A549 (cell line): Measurements from ENCODE around the gene NFASC. TPM values are rescaled to one million over a fixed set of nuclear protein-coding genes. Genes with fewer than 3 reads are reported as not detected.

ENCODE experiments used
- ATAC-seq, 2 experiments: fragments of 200-7000 bp in 1 of 2; fragments of >200 bp in 1 of 2; cut with Nextera tagmentation in 1 of 2; cut with Tn5 transposase in 1 of 2; 3 replicates each; pipeline versions ENCODE4 v1.8.0 to v1.9.1; 2018 to 2020; ENCODE audit warnings: mild to moderate bottlenecking in 1 of 2, moderate library complexity in 1 of 2
- CTCF ChIA-PET: fragments of 300-600 bp; sonication (Branson Sonifier 250); formaldehyde crosslinking; extraction: SDS; loops from one replicate; lab custom pipeline; 2021; ENCODE audit warnings: antibody characterized with exemption, inconsistent platforms; lab: Yijun Ruan, JAX
- POLR2A ChIA-PET: fragments of 350-600 bp; formaldehyde crosslinking; extraction: SDS; loops from one replicate; lab custom pipeline; 2021; ENCODE audit warnings: antibody characterized with exemption, inconsistent platforms; lab: Yijun Ruan, JAX
- DNase-seq, 2 experiments: peaks; one replicate each; pipeline versions ENCODE4 v3.0.0 to v3.0.0-alpha.2; 2011 to 2016; ENCODE audit warnings: low read depth in 1 of 2, low spot score in 1 of 2
- FAIRE-seq: peaks from 2 replicates; lab custom pipeline; 2011; peaks lifted over from hg19 to GRCh38; lab: Jason Lieb, UNC
- H3K27ac ChIP-seq, 2 experiments: fragments of >200 bp; sonication (Bioruptor Twin); formaldehyde crosslinking; 3 replicates each; pipeline ENCODE4 v1.5.1; 2016 to 2017
- H3K4me1 ChIP-seq: fragments of >200 bp; sonication (Bioruptor Twin); formaldehyde crosslinking; 3 replicates; pipeline ENCODE4 v1.6.1; 2016
- H3K4me2 ChIP-seq: fragments of >200 bp; sonication (Bioruptor Twin); formaldehyde crosslinking; 3 replicates; pipeline ENCODE4 v1.6.1; 2016
- H3K4me3 ChIP-seq: fragments of >200 bp; sonication (Bioruptor Twin); formaldehyde crosslinking; 3 replicates; pipeline ENCODE4 v1.5.1; 2016
- H3K9me3 ChIP-seq: fragments of >200 bp; sonication (Bioruptor Twin); formaldehyde crosslinking; 3 replicates; pipeline ENCODE4 v1.6.1; 2016
- BCL3 ChIP-seq: fragments of >200 bp; sonication (Bioruptor Twin); formaldehyde crosslinking; IDR thresholded peaks from 3 replicates; pipeline ENCODE4 v1.6.1; 2016
- BHLHE40 ChIP-seq: IDR thresholded peaks from 2 replicates; pipeline ENCODE4 v1.6.1; 2012; ENCODE audit warnings: low read depth, low read length, inconsistent platforms
- CBX8 ChIP-seq: fragments of 200-600 bp; sonication (generic); IDR thresholded peaks from 2 replicates; pipeline ENCODE4 v1.6.1; 2016
- CHD2 ChIP-seq: fragments of 150-350 bp; IDR thresholded peaks from 2 replicates; pipeline ENCODE4 v1.6.1; 2014; ENCODE audit warnings: low read length; ENCODE audit not compliant: partially characterized antibody
- EHMT2 ChIP-seq: fragments of 200-600 bp; sonication (generic); IDR thresholded peaks from 2 replicates; pipeline ENCODE4 v1.6.1; 2016; ENCODE audit warnings: antibody characterized with exemption, low read depth, mild to moderate bottlenecking, moderate library complexity
- EP300 ChIP-seq, 2 experiments: fragments of >200 bp; sonication (Bioruptor Twin); formaldehyde crosslinking; IDR thresholded peaks; 2 replicates in 1 of 2; 3 replicates in 1 of 2; pipeline ENCODE4 v1.6.1; 2016 to 2017
- ESRRA ChIP-seq: fragments of 150-350 bp; IDR thresholded peaks from 2 replicates; pipeline ENCODE4 v1.6.1; 2014; ENCODE audit warnings: mild to moderate bottlenecking, low read length, borderline replicate concordance
- FOSB ChIP-seq: fragments of 250-450 bp; sonication (Bioruptor Pico); IDR thresholded peaks from 2 replicates; pipeline ENCODE4 v1.5.0; 2020; ENCODE audit warnings: mild to moderate bottlenecking, moderate library complexity
- MAX ChIP-seq: IDR thresholded peaks from 2 replicates; pipeline ENCODE4 v1.6.1; 2012
- MAZ ChIP-seq: fragments of 150-350 bp; IDR thresholded peaks from 2 replicates; pipeline ENCODE4 v1.6.1; 2014; ENCODE audit warnings: antibody characterized with exemption, low read depth, low read length, borderline replicate concordance
- NPAS2 ChIP-seq: fragments of 250-450 bp; sonication (Bioruptor Pico); IDR thresholded peaks from 2 replicates; pipeline ENCODE4 v1.8.0; 2022; ENCODE audit warnings: mild to moderate bottlenecking, moderate library complexity, borderline replicate concordance
- RCOR1 ChIP-seq: fragments of 150-350 bp; IDR thresholded peaks from 2 replicates; pipeline ENCODE4 v1.6.1; 2014; ENCODE audit warnings: antibody characterized with exemption, low read length, low read depth
- RFX5 ChIP-seq: fragments of 450-650 bp; IDR thresholded peaks from 2 replicates; pipeline ENCODE4 v1.7.1; 2014; ENCODE audit warnings: antibody characterized with exemption, mild to moderate bottlenecking, moderate library complexity
- TP53 ChIP-seq: fragments of 250-450 bp; sonication (Bioruptor Pico); IDR thresholded peaks from 2 replicates; pipeline ENCODE4 v1.5.0; 2021; ENCODE audit warnings: mild to moderate bottlenecking, moderate library complexity
- ZFP36 ChIP-seq: fragments of 450-650 bp; IDR thresholded peaks from 2 replicates; pipeline ENCODE4 v1.6.1; 2014; ENCODE audit warnings: borderline replicate concordance; ENCODE audit not compliant: partially characterized antibody
- WGBS: methylation state at CpG from one replicate; pipeline ENCODE4 v1.1.6; 2017; ENCODE audit errors: missing lambda C conversion rate; 5-methylcytosine and 5-hydroxymethylcytosine counted together
- polyA plus RNA-seq, 4 experiments: library from polyadenylated mRNA; depleted of rRNA in 3 of 4; stranded (reverse); fragments of >200 nt; fragmentation: RNase III in 1 of 4; extraction: RNeasy Plus Mini Kit Qiagen cat#74134 plus additional on column Dnase treatment in 1 of 4; gene quantifications; 2 replicates in 3 of 4; 3 replicates in 1 of 4; pipeline ENCODE4 v1.2.3, GENCODE V29; 2011 to 2017
- TF ChIP-seq, protein P1 (sequence below): fragments of 200-600 bp; sonication (generic); IDR thresholded peaks from 2 replicates; pipeline ENCODE4 v1.6.1; 2016; ENCODE audit warnings: antibody characterized with exemption, mild to moderate bottlenecking, moderate library complexity
- TF ChIP-seq, protein P2 (sequence below): IDR thresholded peaks from 2 replicates; pipeline ENCODE4 v1.6.1; 2012
- TF ChIP-seq, protein P3 (sequence below): fragments of >200 bp; sonication (Bioruptor Twin); formaldehyde crosslinking; IDR thresholded peaks from 2 replicates; pipeline ENCODE4 v1.6.1; 2016
- TF ChIP-seq, protein P4 (sequence below): fragments of >200 bp; sonication (Bioruptor Twin); formaldehyde crosslinking; IDR thresholded peaks from 3 replicates; pipeline ENCODE4 v1.5.1; 2016
- TF ChIP-seq, protein P5 (sequence below): fragments of 250-450 bp; sonication (Bioruptor Pico); IDR thresholded peaks from 2 replicates; pipeline ENCODE4 v1.5.0; 2021; ENCODE audit warnings: mild to moderate bottlenecking, moderate library complexity, borderline replicate concordance

Gene NFASC
- polyA plus RNA-seq, 2 of the 4 experiments (the other 2 are of a cell fraction), result 0.27 to 0.39 TPM

GRCh38 chr1:204959836-204960235 lies 89.2 kb downstream of the NFASC start:
- FAIRE-seq, result no peak
- H3K4me2 ChIP-seq, result no peak overlapping the region
- TF ChIP-seq EP300 (IDR thresholded peaks at IDR 0.05) (no peak), MAZ (no peak), TP53 (CRISPR knock-in tag) (no peak), RCOR1 (no peak), CHD2 (no peak), BHLHE40 (no peak), MAX (no peak), EHMT2 (no peak)
- TF ChIP-seq, protein P1, sequence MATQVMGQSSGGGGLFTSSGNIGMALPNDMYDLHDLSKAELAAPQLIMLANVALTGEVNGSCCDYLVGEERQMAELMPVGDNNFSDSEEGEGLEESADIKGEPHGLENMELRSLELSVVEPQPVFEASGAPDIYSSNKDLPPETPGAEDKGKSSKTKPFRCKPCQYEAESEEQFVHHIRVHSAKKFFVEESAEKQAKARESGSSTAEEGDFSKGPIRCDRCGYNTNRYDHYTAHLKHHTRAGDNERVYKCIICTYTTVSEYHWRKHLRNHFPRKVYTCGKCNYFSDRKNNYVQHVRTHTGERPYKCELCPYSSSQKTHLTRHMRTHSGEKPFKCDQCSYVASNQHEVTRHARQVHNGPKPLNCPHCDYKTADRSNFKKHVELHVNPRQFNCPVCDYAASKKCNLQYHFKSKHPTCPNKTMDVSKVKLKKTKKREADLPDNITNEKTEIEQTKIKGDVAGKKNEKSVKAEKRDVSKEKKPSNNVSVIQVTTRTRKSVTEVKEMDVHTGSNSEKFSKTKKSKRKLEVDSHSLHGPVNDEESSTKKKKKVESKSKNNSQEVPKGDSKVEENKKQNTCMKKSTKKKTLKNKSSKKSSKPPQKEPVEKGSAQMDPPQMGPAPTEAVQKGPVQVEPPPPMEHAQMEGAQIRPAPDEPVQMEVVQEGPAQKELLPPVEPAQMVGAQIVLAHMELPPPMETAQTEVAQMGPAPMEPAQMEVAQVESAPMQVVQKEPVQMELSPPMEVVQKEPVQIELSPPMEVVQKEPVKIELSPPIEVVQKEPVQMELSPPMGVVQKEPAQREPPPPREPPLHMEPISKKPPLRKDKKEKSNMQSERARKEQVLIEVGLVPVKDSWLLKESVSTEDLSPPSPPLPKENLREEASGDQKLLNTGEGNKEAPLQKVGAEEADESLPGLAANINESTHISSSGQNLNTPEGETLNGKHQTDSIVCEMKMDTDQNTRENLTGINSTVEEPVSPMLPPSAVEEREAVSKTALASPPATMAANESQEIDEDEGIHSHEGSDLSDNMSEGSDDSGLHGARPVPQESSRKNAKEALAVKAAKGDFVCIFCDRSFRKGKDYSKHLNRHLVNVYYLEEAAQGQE, result no peak

GRCh38 chr1:204960306-204961125 lies 89.9 kb downstream of the NFASC start:
- FAIRE-seq, result no peak
- ChIA-PET CTCF (interaction anchor here (0.5 to 3.8 kb wide), 4 partner anchors 15 to 365 kb away, joined by 3 to 25 read pairs (median 11); no protein-coding TSS in a partner anchor), POLR2A (no interaction called here)
- Histone ChIP-seq H3K4me2 (no peak overlapping the region), H3K9me3 (no peaks in the 10 kb centered on the region), H3K4me1 (no peaks in the 10 kb centered on the region), H3K27ac (no peak overlapping the region), H3K4me3 (no peak overlapping the region)
- 34% methylated on average over 8 of the region's 8 CpGs for WGBS
- DNase-seq, result no peak
- no peak for ATAC-seq
- TF ChIP-seq RFX5 (no peak), NPAS2 (CRISPR knock-in tag) (no peak), ZFP36 (no peak), BHLHE40 (no peak), ESRRA (no peak), CBX8 (no peak), BCL3 (no peak), FOSB (CRISPR knock-in tag) (no peak)
- TF ChIP-seq, protein P1, result no peak
- TF ChIP-seq, protein P2, sequence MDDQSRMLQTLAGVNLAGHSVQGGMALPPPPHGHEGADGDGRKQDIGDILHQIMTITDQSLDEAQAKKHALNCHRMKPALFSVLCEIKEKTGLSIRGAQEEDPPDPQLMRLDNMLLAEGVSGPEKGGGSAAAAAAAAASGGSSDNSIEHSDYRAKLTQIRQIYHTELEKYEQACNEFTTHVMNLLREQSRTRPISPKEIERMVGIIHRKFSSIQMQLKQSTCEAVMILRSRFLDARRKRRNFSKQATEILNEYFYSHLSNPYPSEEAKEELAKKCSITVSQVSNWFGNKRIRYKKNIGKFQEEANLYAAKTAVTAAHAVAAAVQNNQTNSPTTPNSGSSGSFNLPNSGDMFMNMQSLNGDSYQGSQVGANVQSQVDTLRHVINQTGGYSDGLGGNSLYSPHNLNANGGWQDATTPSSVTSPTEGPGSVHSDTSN, result no peak
- TF ChIP-seq, protein P3, sequence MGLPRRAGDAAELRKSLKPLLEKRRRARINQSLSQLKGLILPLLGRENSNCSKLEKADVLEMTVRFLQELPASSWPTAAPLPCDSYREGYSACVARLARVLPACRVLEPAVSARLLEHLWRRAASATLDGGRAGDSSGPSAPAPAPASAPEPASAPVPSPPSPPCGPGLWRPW, result no peak
- TF ChIP-seq, protein P4, sequence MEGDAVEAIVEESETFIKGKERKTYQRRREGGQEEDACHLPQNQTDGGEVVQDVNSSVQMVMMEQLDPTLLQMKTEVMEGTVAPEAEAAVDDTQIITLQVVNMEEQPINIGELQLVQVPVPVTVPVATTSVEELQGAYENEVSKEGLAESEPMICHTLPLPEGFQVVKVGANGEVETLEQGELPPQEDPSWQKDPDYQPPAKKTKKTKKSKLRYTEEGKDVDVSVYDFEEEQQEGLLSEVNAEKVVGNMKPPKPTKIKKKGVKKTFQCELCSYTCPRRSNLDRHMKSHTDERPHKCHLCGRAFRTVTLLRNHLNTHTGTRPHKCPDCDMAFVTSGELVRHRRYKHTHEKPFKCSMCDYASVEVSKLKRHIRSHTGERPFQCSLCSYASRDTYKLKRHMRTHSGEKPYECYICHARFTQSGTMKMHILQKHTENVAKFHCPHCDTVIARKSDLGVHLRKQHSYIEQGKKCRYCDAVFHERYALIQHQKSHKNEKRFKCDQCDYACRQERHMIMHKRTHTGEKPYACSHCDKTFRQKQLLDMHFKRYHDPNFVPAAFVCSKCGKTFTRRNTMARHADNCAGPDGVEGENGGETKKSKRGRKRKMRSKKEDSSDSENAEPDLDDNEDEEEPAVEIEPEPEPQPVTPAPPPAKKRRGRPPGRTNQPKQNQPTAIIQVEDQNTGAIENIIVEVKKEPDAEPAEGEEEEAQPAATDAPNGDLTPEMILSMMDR, result no peak
- TF ChIP-seq, protein P5, sequence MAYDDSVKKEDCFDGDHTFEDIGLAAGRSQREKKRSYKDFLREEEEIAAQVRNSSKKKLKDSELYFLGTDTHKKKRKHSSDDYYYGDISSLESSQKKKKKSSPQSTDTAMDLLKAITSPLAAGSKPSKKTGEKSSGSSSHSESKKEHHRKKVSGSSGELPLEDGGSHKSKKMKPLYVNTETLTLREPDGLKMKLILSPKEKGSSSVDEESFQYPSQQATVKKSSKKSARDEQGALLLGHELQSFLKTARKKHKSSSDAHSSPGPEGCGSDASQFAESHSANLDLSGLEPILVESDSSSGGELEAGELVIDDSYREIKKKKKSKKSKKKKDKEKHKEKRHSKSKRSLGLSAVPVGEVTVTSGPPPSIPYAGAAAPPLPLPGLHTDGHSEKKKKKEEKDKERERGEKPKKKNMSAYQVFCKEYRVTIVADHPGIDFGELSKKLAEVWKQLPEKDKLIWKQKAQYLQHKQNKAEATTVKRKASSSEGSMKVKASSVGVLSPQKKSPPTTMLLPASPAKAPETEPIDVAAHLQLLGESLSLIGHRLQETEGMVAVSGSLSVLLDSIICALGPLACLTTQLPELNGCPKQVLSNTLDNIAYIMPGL (CRISPR knock-in tag), result no peak

More at GRCh38 chr1:204959836-204960235, 89.2 kb downstream of the NFASC start:
- DNase-seq (no peak), ATAC-seq (no peak)
- Histone ChIP-seq H3K9me3 (no peaks in the 10 kb centered on the region), H3K4me3 (no peak overlapping the region), H3K4me1 (no peaks in the 10 kb centered on the region), H3K27ac (no peak overlapping the region)
- CTCF ChIA-PET, result interaction anchor here (0.5 to 3.8 kb wide), 3 partner anchors 16 to 153 kb away, joined by 5 to 25 read pairs (median 17); no protein-coding TSS in a partner anchor
- POLR2A ChIA-PET, result no interaction called here
- WGBS, result 67% methylated on average over 2 of the region's 2 CpGs
